WTC11 (cell line): ENCODE results near the gene SNX22. TPM values are rescaled to one million over a fixed set of nuclear protein-coding genes. Genes with fewer than 3 reads are reported as not detected.

Experiments used
- ATAC-seq: fragments of 200-7000 bp; cut with Tn5 transposase; 2 replicates; pipeline ENCODE4 v1.10.0; 2021; ENCODE audit warnings: mild to moderate bottlenecking, moderate library complexity
- CTCF ChIA-PET: fragments of 300-600 bp; sonication (Branson Sonifier 250); formaldehyde crosslinking; loops from one replicate; lab custom pipeline; 2021; ENCODE audit warnings: antibody characterized with exemption; lab: Charles Lee
- POLR2A ChIA-PET: fragments of 350-600 bp; sonication (Branson Sonifier 250); formaldehyde crosslinking; loops from one replicate; lab custom pipeline; 2021; ENCODE audit warnings: antibody characterized with exemption; lab: Charles Lee
- DNase-seq: peaks from one replicate; pipeline ENCODE4 v3.0.0; 2021; ENCODE audit warnings: low spot score
- H3K27ac Mint-ChIP-seq: 2 replicates; pipeline ENCODE4 v1.8.0; 2021; ENCODE audit warnings: mixed read lengths
- H3K27me3 Mint-ChIP-seq: 2 replicates; pipeline ENCODE4 v1.8.0; 2021; ENCODE audit warnings: low read depth, mild to moderate bottlenecking, moderate library complexity, mixed read lengths
- H3K36me3 Mint-ChIP-seq: 2 replicates; pipeline ENCODE4 v1.8.0; 2021; ENCODE audit warnings: mixed read lengths
- H3K4me1 Mint-ChIP-seq: 2 replicates; pipeline ENCODE4 v1.8.0; 2022; ENCODE audit warnings: mixed read lengths
- H3K4me3 Mint-ChIP-seq: 2 replicates; pipeline ENCODE4 v1.8.0; 2021; ENCODE audit warnings: mild to moderate bottlenecking, moderate library complexity, mixed read lengths
- H3K9me3 Mint-ChIP-seq: 2 replicates; pipeline ENCODE4 v1.8.0; 2021; ENCODE audit warnings: mixed read lengths
- AFF4 ChIP-seq: sonication (generic); formaldehyde crosslinking; IDR thresholded peaks from 2 replicates; pipeline ENCODE4 v1.8.1; 2023; ENCODE audit warnings: mild to moderate bottlenecking, missing genetic modification reagents, borderline replicate concordance
- EMX1 ChIP-seq: fragments of 250-450 bp; sonication (Bioruptor Pico); IDR thresholded peaks from 2 replicates; pipeline ENCODE4 v1.8.0; 2021; ENCODE audit warnings: mild to moderate bottlenecking
- FOXJ3 ChIP-seq: sonication (generic); formaldehyde crosslinking; IDR thresholded peaks from 2 replicates; pipeline ENCODE4 v1.9.0; 2021; ENCODE audit warnings: missing genetic modification reagents, mild to moderate bottlenecking, borderline replicate concordance
- GRHL2 ChIP-seq: fragments of 250-450 bp; sonication (Bioruptor Pico); IDR thresholded peaks from 2 replicates; pipeline ENCODE4 v1.8.0; 2022; ENCODE audit warnings: mild to moderate bottlenecking, moderate library complexity; ENCODE audit not compliant: insufficient replicate concordance, severe bottlenecking
- GTF2I ChIP-seq: fragments of 250-450 bp; sonication (Bioruptor Pico); conservative IDR thresholded peaks from 2 replicates; pipeline ENCODE4 v1.4.0; 2021; ENCODE audit warnings: mild to moderate bottlenecking
- KAT7 ChIP-seq: sonication (generic); formaldehyde crosslinking; IDR thresholded peaks from 2 replicates; pipeline ENCODE4 v1.8.1; 2023; ENCODE audit warnings: missing genetic modification reagents, mild to moderate bottlenecking, borderline replicate concordance
- MYBL2 ChIP-seq: sonication (generic); formaldehyde crosslinking; IDR thresholded peaks from 2 replicates; pipeline ENCODE4 v1.8.1; 2023; ENCODE audit warnings: mild to moderate bottlenecking, moderate library complexity, missing genetic modification reagents
- TCF7 ChIP-seq: sonication (generic); formaldehyde crosslinking; IDR thresholded peaks from 2 replicates; pipeline ENCODE4 v1.8.0; 2022; ENCODE audit warnings: mild to moderate bottlenecking, low read depth, missing genetic modification reagents, moderate library complexity
- TEAD4 ChIP-seq: sonication (generic); formaldehyde crosslinking; IDR thresholded peaks from 2 replicates; pipeline ENCODE4 v1.8.0; 2022; ENCODE audit warnings: mild to moderate bottlenecking, missing genetic modification reagents
- ZNF317 ChIP-seq: sonication (generic); formaldehyde crosslinking; IDR thresholded peaks from 2 replicates; pipeline ENCODE4 v1.8.1; 2023; ENCODE audit warnings: low read depth, mild to moderate bottlenecking, moderate library complexity, missing genetic modification reagents, borderline replicate concordance
- ZNF423 ChIP-seq: fragments of 250-450 bp; sonication (Bioruptor Pico); IDR thresholded peaks from 2 replicates; pipeline ENCODE4 v2.1.2; 2022; ENCODE audit warnings: mild to moderate bottlenecking, moderate library complexity
- ZNF425 ChIP-seq: fragments of 250-450 bp; sonication (Bioruptor Pico); conservative IDR thresholded peaks from 2 replicates; pipeline ENCODE4 v1.9.0; 2021; ENCODE audit warnings: mild to moderate bottlenecking
- ZNF512 ChIP-seq: sonication (generic); formaldehyde crosslinking; IDR thresholded peaks from 2 replicates; pipeline ENCODE4 v1.8.1; 2022; ENCODE audit warnings: missing genetic modification reagents, borderline replicate concordance
- ZNF671 ChIP-seq: fragments of 250-450 bp; sonication (Bioruptor Pico); IDR thresholded peaks from 2 replicates; pipeline ENCODE4 v1.8.0; 2021; ENCODE audit warnings: mild to moderate bottlenecking
- total RNA-seq: library from RNA; stranded (reverse); gene quantifications from 3 replicates; pipeline ENCODE4 v1.2.3, GENCODE V29; 2021
- TF ChIP-seq, protein P1 (sequence below): sonication (generic); formaldehyde crosslinking; IDR thresholded peaks from 2 replicates; pipeline ENCODE4 v1.8.1; 2022; ENCODE audit warnings: low read depth, mild to moderate bottlenecking, moderate library complexity, missing genetic modification reagents, borderline replicate concordance
- TF ChIP-seq, protein P2 (sequence below): fragments of 250-450 bp; sonication (Bioruptor Pico); IDR thresholded peaks from 2 replicates; pipeline ENCODE4 v1.9.0; 2021; ENCODE audit warnings: mild to moderate bottlenecking
- TF ChIP-seq, protein P3 (sequence below): sonication (generic); formaldehyde crosslinking; IDR thresholded peaks from 2 replicates; pipeline ENCODE4 v1.8.0; 2023; ENCODE audit warnings: missing genetic modification reagents
- TF ChIP-seq, protein P4 (sequence below): sonication (generic); formaldehyde crosslinking; IDR thresholded peaks from 2 replicates; pipeline ENCODE4 v1.8.1; 2022; ENCODE audit warnings: mild to moderate bottlenecking, missing genetic modification reagents, moderate library complexity, borderline replicate concordance
- TF ChIP-seq, protein P5 (sequence below): sonication (generic); formaldehyde crosslinking; IDR thresholded peaks from 2 replicates; pipeline ENCODE4 v1.8.0; 2023; ENCODE audit warnings: mild to moderate bottlenecking, missing genetic modification reagents

Gene SNX22
- total RNA-seq, 1 experiment from 2014 or later = 5.9 TPM

- Mint-ChIP-seq H3K4me3 (no peak overlapping the region), H3K27me3 (no peaks in the 10 kb centered on the region), H3K4me1 (no peaks in the 10 kb centered on the region), H3K27ac (0 out of 2 replicates have a peak overlapping the region, but pooled peaks have one; percentile 30), H3K9me3 (no peaks in the 10 kb centered on the region), H3K36me3 (no peaks in the 10 kb centered on the region)
- ChIA-PET POLR2A (no interaction called here), CTCF (interaction anchor here (0.7 to 2.8 kb wide), 2 partner anchors 29 to 39 kb away, joined by 3 to 12 read pairs; partner anchors contain the start of gene PPIB)
- DNase-seq = no peak
- no peak for ATAC-seq
- TF ChIP-seq ZNF317 (CRISPR knock-in tag) (no peak), ZNF425 (no peak), ZNF671 (CRISPR knock-in tag) (no peak), TEAD4 (CRISPR knock-in tag) (no peak), GTF2I (CRISPR knock-in tag) (no peak), ZNF423 (no peak), MYBL2 (CRISPR knock-in tag) (no peak), EMX1 (CRISPR knock-in tag) (no peak), TCF7 (CRISPR knock-in tag) (no peak), GRHL2 (no peak), KAT7 (CRISPR knock-in tag) (no peak), ZNF512 (CRISPR knock-in tag) (no peak), AFF4 (CRISPR knock-in tag) (no peak), FOXJ3 (CRISPR knock-in tag) (no peak)
- TF ChIP-seq, protein P1, sequence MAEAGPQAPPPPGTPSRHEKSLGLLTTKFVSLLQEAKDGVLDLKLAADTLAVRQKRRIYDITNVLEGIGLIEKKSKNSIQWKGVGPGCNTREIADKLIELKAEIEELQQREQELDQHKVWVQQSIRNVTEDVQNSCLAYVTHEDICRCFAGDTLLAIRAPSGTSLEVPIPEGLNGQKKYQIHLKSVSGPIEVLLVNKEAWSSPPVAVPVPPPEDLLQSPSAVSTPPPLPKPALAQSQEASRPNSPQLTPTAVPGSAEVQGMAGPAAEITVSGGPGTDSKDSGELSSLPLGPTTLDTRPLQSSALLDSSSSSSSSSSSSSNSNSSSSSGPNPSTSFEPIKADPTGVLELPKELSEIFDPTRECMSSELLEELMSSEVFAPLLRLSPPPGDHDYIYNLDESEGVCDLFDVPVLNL (CRISPR knock-in tag) = no peak
- TF ChIP-seq, protein P2, sequence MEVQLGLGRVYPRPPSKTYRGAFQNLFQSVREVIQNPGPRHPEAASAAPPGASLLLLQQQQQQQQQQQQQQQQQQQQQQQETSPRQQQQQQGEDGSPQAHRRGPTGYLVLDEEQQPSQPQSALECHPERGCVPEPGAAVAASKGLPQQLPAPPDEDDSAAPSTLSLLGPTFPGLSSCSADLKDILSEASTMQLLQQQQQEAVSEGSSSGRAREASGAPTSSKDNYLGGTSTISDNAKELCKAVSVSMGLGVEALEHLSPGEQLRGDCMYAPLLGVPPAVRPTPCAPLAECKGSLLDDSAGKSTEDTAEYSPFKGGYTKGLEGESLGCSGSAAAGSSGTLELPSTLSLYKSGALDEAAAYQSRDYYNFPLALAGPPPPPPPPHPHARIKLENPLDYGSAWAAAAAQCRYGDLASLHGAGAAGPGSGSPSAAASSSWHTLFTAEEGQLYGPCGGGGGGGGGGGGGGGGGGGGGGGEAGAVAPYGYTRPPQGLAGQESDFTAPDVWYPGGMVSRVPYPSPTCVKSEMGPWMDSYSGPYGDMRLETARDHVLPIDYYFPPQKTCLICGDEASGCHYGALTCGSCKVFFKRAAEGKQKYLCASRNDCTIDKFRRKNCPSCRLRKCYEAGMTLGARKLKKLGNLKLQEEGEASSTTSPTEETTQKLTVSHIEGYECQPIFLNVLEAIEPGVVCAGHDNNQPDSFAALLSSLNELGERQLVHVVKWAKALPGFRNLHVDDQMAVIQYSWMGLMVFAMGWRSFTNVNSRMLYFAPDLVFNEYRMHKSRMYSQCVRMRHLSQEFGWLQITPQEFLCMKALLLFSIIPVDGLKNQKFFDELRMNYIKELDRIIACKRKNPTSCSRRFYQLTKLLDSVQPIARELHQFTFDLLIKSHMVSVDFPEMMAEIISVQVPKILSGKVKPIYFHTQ = no peak
- TF ChIP-seq, protein P3, sequence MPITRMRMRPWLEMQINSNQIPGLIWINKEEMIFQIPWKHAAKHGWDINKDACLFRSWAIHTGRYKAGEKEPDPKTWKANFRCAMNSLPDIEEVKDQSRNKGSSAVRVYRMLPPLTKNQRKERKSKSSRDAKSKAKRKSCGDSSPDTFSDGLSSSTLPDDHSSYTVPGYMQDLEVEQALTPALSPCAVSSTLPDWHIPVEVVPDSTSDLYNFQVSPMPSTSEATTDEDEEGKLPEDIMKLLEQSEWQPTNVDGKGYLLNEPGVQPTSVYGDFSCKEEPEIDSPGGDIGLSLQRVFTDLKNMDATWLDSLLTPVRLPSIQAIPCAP (CRISPR knock-in tag) = no peak
- TF ChIP-seq, protein P4, sequence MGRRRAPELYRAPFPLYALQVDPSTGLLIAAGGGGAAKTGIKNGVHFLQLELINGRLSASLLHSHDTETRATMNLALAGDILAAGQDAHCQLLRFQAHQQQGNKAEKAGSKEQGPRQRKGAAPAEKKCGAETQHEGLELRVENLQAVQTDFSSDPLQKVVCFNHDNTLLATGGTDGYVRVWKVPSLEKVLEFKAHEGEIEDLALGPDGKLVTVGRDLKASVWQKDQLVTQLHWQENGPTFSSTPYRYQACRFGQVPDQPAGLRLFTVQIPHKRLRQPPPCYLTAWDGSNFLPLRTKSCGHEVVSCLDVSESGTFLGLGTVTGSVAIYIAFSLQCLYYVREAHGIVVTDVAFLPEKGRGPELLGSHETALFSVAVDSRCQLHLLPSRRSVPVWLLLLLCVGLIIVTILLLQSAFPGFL = no peak
- TF ChIP-seq, protein P5, sequence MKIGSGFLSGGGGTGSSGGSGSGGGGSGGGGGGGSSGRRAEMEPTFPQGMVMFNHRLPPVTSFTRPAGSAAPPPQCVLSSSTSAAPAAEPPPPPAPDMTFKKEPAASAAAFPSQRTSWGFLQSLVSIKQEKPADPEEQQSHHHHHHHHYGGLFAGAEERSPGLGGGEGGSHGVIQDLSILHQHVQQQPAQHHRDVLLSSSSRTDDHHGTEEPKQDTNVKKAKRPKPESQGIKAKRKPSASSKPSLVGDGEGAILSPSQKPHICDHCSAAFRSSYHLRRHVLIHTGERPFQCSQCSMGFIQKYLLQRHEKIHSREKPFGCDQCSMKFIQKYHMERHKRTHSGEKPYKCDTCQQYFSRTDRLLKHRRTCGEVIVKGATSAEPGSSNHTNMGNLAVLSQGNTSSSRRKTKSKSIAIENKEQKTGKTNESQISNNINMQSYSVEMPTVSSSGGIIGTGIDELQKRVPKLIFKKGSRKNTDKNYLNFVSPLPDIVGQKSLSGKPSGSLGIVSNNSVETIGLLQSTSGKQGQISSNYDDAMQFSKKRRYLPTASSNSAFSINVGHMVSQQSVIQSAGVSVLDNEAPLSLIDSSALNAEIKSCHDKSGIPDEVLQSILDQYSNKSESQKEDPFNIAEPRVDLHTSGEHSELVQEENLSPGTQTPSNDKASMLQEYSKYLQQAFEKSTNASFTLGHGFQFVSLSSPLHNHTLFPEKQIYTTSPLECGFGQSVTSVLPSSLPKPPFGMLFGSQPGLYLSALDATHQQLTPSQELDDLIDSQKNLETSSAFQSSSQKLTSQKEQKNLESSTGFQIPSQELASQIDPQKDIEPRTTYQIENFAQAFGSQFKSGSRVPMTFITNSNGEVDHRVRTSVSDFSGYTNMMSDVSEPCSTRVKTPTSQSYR = no peak
Observed at GRCh38 chr15:64191971-64192830, 40.7 kb downstream of the SNX22 start.
